HEK293 (cell line): ENCODE measurements around the gene TMEM130.

Source experiments
- CTCF ChIA-PET: fragments of 350-600 bp; formaldehyde crosslinking; extraction: SDS; loops from one replicate; lab custom pipeline; 2021; ENCODE audit warnings: antibody characterized with exemption; lab: Yijun Ruan, JAX
- POLR2A ChIA-PET: fragments of 300-600 bp; formaldehyde crosslinking; extraction: SDS; loops from one replicate; lab custom pipeline; 2020; ENCODE audit warnings: antibody characterized with exemption, inconsistent platforms; lab: Yijun Ruan, JAX
- H3K27ac ChIP-seq: fragments of 200-500 bp; sonication (Bioruptor generic); 2 replicates; pipeline ENCODE4 v1.5.1; 2014; ENCODE audit warnings: low read depth, low read length, control low read depth, inconsistent platforms; ENCODE audit errors: extremely low read depth
- H3K36me3 ChIP-seq, 2 experiments: fragments of 200-500 bp in 1 of 2; sonication (Bioruptor generic) in 1 of 2; 1 replicate in 1 of 2; 2 replicates in 1 of 2; pipeline ENCODE4 v1.5.1; 2014 to 2017; ENCODE audit warnings: inconsistent platforms in 2 of 2, low read length in 2 of 2; ENCODE audit not compliant: control insufficient read depth in 2 of 2, insufficient read depth in 1 of 2
- H3K4me1 ChIP-seq: fragments of 200-500 bp; sonication (Bioruptor generic); 2 replicates; pipeline ENCODE4 v1.5.1; 2014; ENCODE audit warnings: mild to moderate bottlenecking, low read length, inconsistent platforms; ENCODE audit not compliant: control insufficient read depth, insufficient read depth
- H3K4me3 ChIP-seq: 2 replicates; pipeline ENCODE4 v1.5.1; 2011; ENCODE audit warnings: low read depth, mild to moderate bottlenecking, control low read depth, low read length, moderate library complexity
- H3K9me3 ChIP-seq: fragments of 200-500 bp; sonication (Bioruptor generic); 2 replicates; pipeline ENCODE4 v1.5.1; 2014; ENCODE audit warnings: low read depth, low read length, inconsistent platforms; ENCODE audit not compliant: control insufficient read depth, insufficient read depth
- GFI1B ChIP-seq: fragments of 450-650 bp; formaldehyde crosslinking; IDR thresholded peaks from 2 replicates; pipeline ENCODE4 v1.5.1; 2016; ENCODE audit warnings: missing biosample characterization, missing genetic modification characterization
- KLF10 ChIP-seq: fragments of 450-650 bp; IDR thresholded peaks from 2 replicates; pipeline ENCODE4 v1.5.1; 2018; ENCODE audit warnings: missing biosample characterization, mild to moderate bottlenecking, missing genetic modification characterization
- REPIN1 ChIP-seq: fragments of 450-650 bp; formaldehyde crosslinking; IDR thresholded peaks from 2 replicates; pipeline ENCODE4 v1.5.1; 2017; ENCODE audit warnings: missing biosample characterization, missing genetic modification characterization, low read depth
- SCRT1 ChIP-seq: fragments of 450-650 bp; formaldehyde crosslinking; IDR thresholded peaks from 2 replicates; pipeline ENCODE4 v1.5.1; 2016; ENCODE audit warnings: missing biosample characterization, missing genetic modification characterization, borderline replicate concordance
- SCRT2 ChIP-seq: fragments of 450-650 bp; formaldehyde crosslinking; IDR thresholded peaks from 2 replicates; pipeline ENCODE4 v1.5.1; 2016; ENCODE audit warnings: missing biosample characterization, missing genetic modification characterization
- SP3 ChIP-seq: fragments of 450-650 bp; formaldehyde crosslinking; IDR thresholded peaks from 2 replicates; pipeline ENCODE4 v1.5.1; 2016; ENCODE audit warnings: missing biosample characterization, missing genetic modification characterization
- TCF7L2 ChIP-seq: IDR thresholded peaks from 2 replicates; pipeline ENCODE4 v1.6.1; 2011; ENCODE audit warnings: low read depth, mild to moderate bottlenecking, inconsistent platforms, low read length, moderate library complexity, borderline replicate concordance
- ZNF121 ChIP-seq: fragments of 450-650 bp; formaldehyde crosslinking; IDR thresholded peaks from 2 replicates; pipeline ENCODE4 v1.5.1; 2016; ENCODE audit warnings: missing biosample characterization, missing genetic modification characterization
- ZNF138 ChIP-seq: fragments of 450-650 bp; formaldehyde crosslinking; IDR thresholded peaks from 2 replicates; pipeline ENCODE4 v1.5.1; 2016; ENCODE audit warnings: missing biosample characterization, missing genetic modification characterization, borderline replicate concordance
- ZNF184 ChIP-seq: fragments of 450-650 bp; IDR thresholded peaks from 2 replicates; pipeline ENCODE4 v1.5.1; 2018; ENCODE audit warnings: missing biosample characterization, mild to moderate bottlenecking, missing genetic modification characterization
- ZNF37A ChIP-seq: fragments of 450-650 bp; IDR thresholded peaks from 2 replicates; pipeline ENCODE4 v1.5.1; 2018; ENCODE audit warnings: missing biosample characterization, missing genetic modification characterization
- ZNF433 ChIP-seq: fragments of 450-650 bp; formaldehyde crosslinking; IDR thresholded peaks from 2 replicates; pipeline ENCODE4 v1.5.1; 2016; ENCODE audit warnings: missing biosample characterization, missing genetic modification characterization, low read depth
- ZNF600 ChIP-seq: fragments of 450-650 bp; formaldehyde crosslinking; IDR thresholded peaks from 2 replicates; pipeline ENCODE4 v1.5.1; 2016; ENCODE audit warnings: missing biosample characterization, missing genetic modification characterization
- ZNF621 ChIP-seq: fragments of 450-650 bp; formaldehyde crosslinking; IDR thresholded peaks from 2 replicates; pipeline ENCODE4 v1.5.1; 2017; ENCODE audit warnings: missing biosample characterization, missing genetic modification characterization
- ZNF791 ChIP-seq: fragments of 450-650 bp; formaldehyde crosslinking; IDR thresholded peaks from 2 replicates; pipeline ENCODE4 v1.5.1; 2016; ENCODE audit warnings: missing biosample characterization, missing genetic modification characterization
- TF ChIP-seq, protein P1 (sequence below): fragments of 450-650 bp; formaldehyde crosslinking; IDR thresholded peaks from 2 replicates; pipeline ENCODE4 v1.5.1; 2016; ENCODE audit warnings: missing biosample characterization, missing genetic modification characterization
- TF ChIP-seq, protein P2 (sequence below): fragments of 450-650 bp; formaldehyde crosslinking; IDR thresholded peaks from 2 replicates; pipeline ENCODE4 v1.5.1; 2016; ENCODE audit warnings: missing biosample characterization, missing genetic modification characterization
- TF ChIP-seq, protein P3 (sequence below): fragments of 450-650 bp; formaldehyde crosslinking; IDR thresholded peaks from 2 replicates; pipeline ENCODE4 v1.5.1; 2016; ENCODE audit warnings: missing biosample characterization, missing genetic modification characterization
- TF ChIP-seq, protein P4 (sequence below): fragments of 450-650 bp; formaldehyde crosslinking; IDR thresholded peaks from 2 replicates; pipeline ENCODE4 v1.5.1; 2016; ENCODE audit warnings: missing biosample characterization, missing genetic modification characterization

TMEM130 gene

DNA sequence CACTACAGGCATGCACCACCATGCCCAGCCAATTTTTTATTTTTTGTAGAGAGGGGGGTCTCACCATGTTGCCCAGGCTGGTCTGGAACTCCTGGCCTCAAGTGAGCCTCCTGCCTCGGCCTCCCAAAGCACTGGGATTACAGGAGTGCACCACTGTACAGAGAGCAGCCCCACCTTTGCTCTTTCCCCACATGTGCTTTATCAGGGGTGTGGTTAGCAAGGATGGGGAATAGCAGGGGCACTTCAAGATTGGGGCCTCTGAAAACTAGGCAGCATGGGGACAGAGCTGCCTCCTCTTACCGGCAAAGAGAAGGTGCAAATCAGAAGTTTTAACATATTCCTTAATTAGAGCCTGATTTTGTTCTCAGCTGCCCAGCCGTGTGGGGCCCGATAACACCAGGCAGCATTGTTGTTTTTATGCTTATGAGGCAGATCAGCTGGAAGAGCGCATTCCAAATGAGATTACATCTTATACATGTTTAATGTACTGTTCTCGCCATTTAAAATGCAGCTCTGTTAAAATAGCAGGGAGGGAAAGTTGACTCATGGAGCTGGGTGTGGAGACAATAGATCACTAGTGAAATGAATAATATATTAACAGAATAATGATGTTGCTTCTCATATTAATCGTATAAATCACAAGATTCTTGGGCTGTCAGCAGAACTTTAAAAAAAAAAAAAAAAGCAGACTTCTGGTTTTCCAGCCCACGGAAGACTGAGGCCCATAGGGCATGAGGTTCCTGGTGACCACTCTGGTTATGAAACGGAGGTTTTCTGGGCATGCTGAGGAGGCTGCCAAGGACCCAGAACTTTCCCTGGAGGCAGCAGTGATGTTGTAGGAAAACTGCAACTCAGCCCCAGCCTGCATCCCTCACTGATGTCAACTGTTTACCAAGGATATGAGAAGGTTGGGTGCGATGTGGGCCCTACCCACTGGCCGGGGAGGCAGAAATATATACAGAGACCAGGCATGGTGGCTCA lies 62.5 kb downstream of the TMEM130 start:
- Histone ChIP-seq H3K9me3 (no peaks in the 10 kb centered on the region), H3K4me1 (peaks cover 3% of the 10 kb centered on the region; the same call in 1 of the 2 replicates), H3K27ac (no peak overlapping the region), H3K4me3 (no peak overlapping the region), H3K36me3 (no peaks in the 10 kb centered on the region)
- POLR2A ChIA-PET, result no interaction called here
- CTCF ChIA-PET, result interaction anchor here (1.0 kb wide), 1 partner anchor 29 kb away, joined by 4 read pairs; no protein-coding TSS in a partner anchor
- TF ChIP-seq ZNF138 (tag by site-specific recombination), result no peak
- TF ChIP-seq, protein P1, sequence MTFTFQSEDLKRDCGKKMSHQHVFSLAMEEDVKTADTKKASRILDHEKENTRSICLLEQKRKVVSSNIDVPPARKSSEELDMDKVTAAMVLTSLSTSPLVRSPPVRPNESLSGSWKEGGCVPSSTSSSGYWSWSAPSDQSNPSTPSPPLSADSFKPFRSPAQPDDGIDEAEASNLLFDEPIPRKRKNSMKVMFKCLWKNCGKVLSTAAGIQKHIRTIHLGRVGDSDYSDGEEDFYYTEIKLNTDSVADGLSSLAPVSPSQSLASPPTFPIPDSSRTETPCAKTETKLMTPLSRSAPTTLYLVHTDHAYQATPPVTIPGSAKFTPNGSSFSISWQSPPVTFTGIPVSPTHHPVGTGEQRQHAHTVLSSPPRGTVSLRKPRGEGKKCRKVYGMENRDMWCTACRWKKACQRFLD, result no peak
- TF ChIP-seq REPIN1 (tag by site-specific recombination), result no peak
- no peak for TF ChIP-seq ZNF600 (tag by site-specific recombination)
- TF ChIP-seq SCRT1, result 0 out of 2 replicates have a peak, but pooled peaks have one; percentile 2
- TF ChIP-seq, protein P2, sequence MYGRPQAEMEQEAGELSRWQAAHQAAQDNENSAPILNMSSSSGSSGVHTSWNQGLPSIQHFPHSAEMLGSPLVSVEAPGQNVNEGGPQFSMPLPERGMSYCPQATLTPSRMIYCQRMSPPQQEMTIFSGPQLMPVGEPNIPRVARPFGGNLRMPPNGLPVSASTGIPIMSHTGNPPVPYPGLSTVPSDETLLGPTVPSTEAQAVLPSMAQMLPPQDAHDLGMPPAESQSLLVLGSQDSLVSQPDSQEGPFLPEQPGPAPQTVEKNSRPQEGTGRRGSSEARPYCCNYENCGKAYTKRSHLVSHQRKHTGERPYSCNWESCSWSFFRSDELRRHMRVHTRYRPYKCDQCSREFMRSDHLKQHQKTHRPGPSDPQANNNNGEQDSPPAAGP (tag by site-specific recombination), result no peak
- no peak for TF ChIP-seq SP3 (tag by site-specific recombination)

DNA sequence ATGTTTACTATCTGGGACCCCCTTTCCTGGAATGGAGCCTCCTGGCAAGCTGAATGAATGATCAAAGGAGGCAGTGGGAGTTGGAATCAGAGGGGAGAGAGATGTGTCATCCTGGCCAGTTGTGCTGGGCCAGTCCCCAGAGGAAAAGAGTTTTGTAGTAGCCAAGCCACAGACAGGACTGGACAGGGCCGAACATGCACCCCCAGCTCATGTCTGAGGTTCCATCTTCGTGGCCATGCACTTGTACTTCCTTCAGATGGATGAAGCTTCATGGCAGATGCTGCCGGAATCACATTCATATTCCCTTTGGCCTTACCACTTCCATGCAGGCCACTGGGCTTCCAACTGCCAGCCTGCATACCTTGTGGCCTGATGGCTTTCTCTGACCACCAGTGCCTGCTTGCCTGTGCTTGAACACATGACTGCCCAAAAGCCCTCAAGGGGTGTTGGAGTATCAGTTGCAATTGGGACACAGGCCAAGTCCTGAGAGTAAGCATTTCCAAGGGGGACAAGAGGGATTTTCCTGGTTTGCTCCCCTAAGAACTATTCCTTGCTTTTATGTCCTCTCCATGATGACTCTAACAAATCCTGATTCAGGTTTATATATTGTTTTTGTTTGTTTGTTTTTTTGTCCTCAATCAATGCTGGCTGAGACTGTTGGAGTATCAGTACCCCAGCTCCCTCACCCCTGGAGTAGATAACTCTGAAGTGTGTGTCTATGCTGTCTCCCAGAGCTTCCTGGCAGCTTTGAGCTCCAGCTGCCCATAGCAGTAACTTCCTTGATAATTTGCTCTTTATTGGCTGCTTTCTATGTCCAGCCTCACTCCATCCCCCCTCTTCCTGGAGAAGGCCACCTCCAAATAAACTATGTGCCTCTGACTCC lies 63.6 kb downstream of the TMEM130 start:
- ChIA-PET CTCF (no interaction called here), POLR2A (no interaction called here)
- Histone ChIP-seq H3K4me3 (no peak overlapping the region), H3K36me3 (no peaks in the 10 kb centered on the region), H3K9me3 (no peaks in the 10 kb centered on the region), H3K27ac (no peak overlapping the region), H3K4me1 (peaks cover 3% of the 10 kb centered on the region; the same call in 1 of the 2 replicates)
- peak; percentile 99 for TF ChIP-seq ZNF37A (tag by site-specific recombination)
- TF ChIP-seq, protein P3, sequence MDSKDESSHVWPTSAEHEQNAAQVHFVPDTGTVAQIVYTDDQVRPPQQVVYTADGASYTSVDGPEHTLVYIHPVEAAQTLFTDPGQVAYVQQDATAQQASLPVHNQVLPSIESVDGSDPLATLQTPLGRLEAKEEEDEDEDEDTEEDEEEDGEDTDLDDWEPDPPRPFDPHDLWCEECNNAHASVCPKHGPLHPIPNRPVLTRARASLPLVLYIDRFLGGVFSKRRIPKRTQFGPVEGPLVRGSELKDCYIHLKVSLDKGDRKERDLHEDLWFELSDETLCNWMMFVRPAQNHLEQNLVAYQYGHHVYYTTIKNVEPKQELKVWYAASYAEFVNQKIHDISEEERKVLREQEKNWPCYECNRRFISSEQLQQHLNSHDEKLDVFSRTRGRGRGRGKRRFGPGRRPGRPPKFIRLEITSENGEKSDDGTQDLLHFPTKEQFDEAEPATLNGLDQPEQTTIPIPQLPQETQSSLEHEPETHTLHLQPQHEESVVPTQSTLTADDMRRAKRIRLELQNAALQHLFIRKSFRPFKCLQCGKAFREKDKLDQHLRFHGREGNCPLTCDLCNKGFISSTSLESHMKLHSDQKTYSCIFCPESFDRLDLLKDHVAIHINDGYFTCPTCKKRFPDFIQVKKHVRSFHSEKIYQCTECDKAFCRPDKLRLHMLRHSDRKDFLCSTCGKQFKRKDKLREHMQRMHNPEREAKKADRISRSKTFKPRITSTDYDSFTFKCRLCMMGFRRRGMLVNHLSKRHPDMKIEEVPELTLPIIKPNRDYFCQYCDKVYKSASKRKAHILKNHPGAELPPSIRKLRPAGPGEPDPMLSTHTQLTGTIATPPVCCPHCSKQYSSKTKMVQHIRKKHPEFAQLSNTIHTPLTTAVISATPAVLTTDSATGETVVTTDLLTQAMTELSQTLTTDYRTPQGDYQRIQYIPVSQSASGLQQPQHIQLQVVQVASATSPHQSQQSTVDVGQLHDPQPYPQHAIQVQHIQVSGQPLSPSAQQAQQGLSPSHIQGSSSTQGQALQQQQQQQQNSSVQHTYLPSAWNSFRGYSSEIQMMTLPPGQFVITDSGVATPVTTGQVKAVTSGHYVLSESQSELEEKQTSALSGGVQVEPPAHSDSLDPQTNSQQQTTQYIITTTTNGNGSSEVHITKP, result no peak

DNA sequence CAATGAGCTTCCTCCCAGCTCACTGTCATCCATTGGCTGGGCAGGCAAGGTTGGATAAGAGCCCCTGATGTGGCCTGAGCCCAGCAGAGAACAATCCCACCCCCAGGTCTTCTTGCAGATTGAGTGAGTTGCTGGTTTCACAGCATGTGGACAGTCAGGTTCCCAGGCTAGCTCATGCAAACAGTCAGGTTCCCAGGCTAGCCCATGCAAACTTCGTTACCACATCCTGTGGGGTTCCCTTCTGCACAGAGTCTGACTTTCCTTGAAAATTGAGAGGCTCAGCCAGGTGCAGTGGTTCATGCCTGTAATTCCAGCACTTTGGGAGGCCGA lies 67.1 kb downstream of the TMEM130 start:
- ChIA-PET CTCF (no interaction called here), POLR2A (no interaction called here)
- 0 out of 2 replicates have a peak overlapping the region, but pooled peaks have one; percentile 9 for H3K27ac ChIP-seq
- no peak overlapping the region for H3K4me3 ChIP-seq
- no peaks in the 10 kb centered on the region for H3K36me3 ChIP-seq
- H3K9me3 ChIP-seq, result no peaks in the 10 kb centered on the region
- TF ChIP-seq SCRT2 (tag by site-specific recombination), result no peak
- no peak for TF ChIP-seq ZNF184
- no peak for TF ChIP-seq ZNF791 (tag by site-specific recombination)
- TF ChIP-seq, protein P4, sequence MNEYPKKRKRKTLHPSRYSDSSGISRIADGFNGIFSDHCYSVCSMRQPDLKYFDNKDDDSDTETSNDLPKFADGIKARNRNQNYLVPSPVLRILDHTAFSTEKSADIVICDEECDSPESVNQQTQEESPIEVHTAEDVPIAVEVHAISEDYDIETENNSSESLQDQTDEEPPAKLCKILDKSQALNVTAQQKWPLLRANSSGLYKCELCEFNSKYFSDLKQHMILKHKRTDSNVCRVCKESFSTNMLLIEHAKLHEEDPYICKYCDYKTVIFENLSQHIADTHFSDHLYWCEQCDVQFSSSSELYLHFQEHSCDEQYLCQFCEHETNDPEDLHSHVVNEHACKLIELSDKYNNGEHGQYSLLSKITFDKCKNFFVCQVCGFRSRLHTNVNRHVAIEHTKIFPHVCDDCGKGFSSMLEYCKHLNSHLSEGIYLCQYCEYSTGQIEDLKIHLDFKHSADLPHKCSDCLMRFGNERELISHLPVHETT (tag by site-specific recombination), result no peak
- TF ChIP-seq KLF10 (tag by site-specific recombination), result no peak
- no peak for TF ChIP-seq ZNF121 (tag by site-specific recombination)
- TF ChIP-seq GFI1B (tag by site-specific recombination), result no peak
- TF ChIP-seq ZNF621, result no peak
- TF ChIP-seq TCF7L2, result no peak
- no peak for TF ChIP-seq ZNF433 (tag by site-specific recombination)
- no peak for TF ChIP-seq ZNF37A (tag by site-specific recombination)
- peaks cover 3% of the 10 kb centered on the region; the same call in 1 of the 2 replicates for H3K4me1 ChIP-seq
